ENCODE results near the gene EPHA2. TPM values are rescaled to one million over a fixed set of nuclear protein-coding genes. Genes with fewer than 3 reads are reported as not detected.

EPHA2 gene
- polyA plus RNA-seq, 1 donor: 15.4 TPM

GRCh38 chr1:16094453-16095158 lies 61.3 kb downstream of the EPHA2 start:
- DNase-seq: no peak

DNA sequence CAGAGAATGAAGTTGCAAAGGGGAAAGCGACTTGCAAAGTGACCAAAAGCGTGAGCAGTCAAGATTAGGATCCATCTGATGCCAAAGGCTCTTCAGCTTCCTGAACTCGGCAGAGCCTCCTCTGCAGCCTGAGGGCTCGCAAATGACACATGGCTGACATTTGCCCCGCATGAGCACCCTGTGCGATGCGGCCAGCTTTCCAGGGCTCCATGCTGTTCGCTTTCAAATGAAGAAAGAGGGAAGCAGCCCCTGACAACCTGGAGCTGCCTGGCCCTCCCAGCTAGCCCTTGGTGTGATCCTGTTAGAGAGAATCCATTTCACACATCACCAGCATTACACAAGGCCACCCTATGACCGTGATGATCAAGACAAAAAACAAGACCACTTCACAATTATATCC lies 62.3 kb downstream of the EPHA2 start:
- no peak for DNase-seq

DNA sequence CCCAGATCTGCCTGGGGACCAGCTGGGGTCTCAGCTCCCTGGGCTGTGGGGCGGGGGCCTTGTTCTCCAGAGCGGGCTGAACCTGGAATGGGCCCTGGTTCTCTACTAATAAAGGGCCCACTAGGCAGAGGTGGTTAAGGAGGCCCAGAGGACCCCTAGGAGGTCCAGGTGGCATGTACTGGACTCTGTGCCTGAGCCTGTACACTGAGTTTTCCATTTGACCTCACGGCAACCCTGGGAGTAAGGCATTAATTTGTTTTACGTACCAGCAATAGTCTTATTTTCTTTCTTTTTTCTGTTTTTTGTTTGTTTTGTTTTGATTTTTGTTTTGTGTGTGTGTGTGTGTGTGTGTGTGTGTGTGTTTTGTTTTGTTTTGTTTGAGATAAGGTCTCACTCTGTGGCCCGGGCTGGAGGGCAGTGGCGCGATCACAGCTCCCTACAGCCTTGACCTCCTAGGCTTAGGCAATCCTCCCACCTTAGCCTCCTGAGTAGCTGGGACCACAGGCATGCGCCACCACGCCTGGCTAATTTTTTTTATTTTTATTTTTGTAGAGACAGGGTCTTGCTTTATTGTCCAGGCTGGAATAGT lies 62.9 kb downstream of the EPHA2 start:
- no peak for DNase-seq

DNA sequence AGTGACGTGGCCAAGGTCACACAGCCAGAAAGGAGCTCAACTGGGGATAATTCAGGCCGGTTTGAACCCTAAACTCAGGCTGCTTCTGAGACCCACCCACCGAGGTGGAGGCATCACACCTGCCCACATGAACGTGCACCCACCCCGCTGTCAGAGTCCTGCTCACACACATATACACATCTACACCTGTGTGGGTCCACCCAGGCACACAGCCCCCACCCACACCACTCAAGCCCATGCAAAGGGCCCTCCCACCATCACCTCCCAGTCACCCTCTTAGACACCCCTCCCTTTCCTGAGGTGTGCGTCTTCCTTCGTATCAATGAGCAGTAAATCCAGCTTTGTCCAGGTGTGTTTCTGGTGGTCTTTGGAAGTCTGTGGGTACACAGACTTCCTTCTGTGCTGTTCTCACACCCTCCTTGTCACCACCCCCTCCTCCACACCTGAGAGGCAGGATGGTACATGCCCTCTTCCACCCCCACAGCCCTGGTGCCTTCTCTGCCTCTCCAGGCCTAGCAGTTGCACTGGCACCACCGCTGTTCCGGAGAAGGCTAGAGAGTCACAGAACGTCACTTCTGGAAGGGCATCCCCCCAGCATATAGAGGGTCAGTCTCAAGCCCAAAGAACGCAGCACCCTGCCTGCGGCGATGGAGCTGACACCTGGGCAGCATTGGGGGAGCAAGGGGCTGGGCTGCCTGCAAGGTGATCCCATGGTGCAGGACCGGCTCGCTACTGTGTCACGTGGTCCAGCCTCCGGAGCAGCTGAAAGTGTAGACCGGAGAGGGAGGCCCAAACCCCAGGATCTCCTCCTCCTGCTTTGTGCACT lies 63.6 kb downstream of the EPHA2 start:
- no peak for DNase-seq

DNA sequence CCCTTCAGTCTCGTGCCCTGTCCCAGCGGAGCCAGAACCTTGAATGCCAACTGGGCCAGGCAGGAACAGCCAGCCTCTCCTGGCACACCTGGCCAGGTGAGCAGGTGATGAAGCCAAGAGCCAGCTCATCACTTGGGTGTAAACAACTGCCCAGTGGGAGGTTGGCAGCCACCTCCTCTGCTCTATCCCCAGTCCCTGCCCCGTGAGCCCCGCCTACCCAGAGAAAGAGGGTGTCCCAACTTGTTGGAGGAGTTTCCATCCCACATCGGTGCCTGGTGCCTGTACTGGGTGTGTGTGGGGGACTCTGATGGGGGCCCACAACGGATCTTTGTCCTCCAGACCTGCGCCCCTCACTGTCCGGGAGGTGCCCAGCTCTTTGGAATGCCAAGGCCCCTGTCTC lies 64.6 kb downstream of the EPHA2 start:
- no peak for DNase-seq

- no peak for DNase-seq
Measured at GRCh38 chr1:16090076-16090826, 65.6 kb downstream of the EPHA2 start.

GRCh38 chr1:16088996-16089395 lies 66.9 kb downstream of the EPHA2 start:
- no peak for DNase-seq

DNA sequence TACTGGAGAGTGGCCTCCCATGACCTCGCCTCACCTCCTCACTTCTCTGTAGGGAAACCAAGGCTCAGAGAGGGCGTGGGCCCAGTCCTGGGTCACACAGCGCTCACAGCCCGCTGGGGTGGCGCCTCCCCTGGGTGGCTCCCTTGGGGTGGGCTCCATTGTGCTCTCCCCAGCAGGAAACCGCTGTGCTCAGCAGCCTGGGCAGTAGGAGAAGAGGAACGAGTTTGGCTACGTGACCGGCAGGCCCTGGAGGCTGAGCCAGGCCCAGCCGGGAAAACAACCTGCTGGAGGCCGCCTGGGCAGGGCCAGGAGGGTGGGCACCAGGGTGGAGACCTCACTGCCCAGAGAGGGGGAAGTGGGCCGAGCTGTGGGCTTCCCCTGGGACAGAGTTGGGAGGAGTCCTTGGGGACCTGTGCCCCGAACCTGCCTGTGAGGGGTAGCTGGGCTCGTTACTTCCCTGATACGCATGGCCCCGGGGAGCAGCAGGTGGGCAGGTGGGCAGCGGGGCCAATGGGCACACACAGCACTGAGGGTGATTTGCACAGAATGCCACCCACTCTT lies 67.4 kb downstream of the EPHA2 start:
- no peak for DNase-seq

DNA sequence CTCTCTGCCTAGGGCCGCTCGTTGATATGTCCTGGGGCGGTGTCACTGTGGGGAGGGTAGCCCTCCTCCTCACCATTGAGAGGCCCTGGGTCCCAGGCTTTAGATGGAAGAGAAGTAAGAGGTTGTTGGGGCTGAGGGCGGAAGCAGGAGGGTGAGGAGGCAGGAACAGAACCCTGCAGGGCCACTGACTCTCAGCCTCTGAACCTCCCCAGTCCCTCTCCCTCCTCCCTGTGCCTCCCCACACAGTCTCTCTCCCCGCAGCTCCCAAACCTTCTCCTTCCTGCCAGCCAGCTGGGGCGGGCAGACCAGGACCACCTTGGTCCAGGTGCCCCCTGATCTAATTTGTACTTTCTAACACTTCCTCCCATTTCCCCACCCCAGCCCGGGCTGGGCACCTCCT lies 68.1 kb downstream of the EPHA2 start:
- no peak for DNase-seq

DNA sequence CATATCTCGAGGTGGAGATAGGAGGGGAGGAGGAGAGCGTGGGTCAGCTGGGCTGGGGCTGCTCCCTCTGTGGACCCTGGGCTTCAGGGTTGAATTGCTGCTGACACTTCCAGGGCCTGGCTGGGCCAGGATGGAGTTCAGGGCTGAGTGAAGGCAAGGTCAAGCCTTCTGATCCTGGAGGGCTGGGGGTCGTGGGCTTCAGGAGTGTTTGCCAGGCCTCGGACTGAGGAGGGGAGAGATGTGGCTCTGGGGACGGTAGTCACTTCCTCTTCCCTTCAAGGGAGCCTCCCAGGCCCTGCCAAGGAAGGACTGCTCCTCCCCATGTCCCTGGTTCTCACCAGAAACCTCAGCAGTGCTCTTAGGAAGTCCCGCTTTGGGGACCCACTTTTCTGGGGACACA lies 70.3 kb downstream of the EPHA2 start:
- DNase-seq: no peak

DNA sequence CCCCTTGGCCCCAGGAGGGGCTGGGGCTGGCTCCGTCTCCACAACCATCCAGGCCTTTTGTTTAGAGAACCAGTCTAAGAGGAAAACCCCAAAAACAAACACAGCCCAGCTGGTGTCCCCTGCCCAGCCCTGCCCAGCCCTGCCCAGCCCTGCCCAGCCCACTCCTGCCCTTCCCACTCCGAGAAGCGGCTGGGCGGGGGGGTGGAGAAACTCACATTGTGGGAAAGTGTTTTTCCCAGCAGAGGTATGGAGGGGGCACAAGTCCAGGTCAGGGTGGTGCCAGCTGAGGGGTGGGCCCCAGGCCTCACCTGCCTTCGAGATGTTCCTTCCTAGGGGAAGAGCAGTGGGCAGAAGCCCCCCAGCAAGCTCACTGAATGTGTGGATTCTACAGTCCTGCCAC lies 72.4 kb downstream of the EPHA2 start:
- no peak for DNase-seq

- DNase-seq: peak; percentile 45
Measured at GRCh38 chr1:16082283-16083038, 73.4 kb downstream of the EPHA2 start.

GRCh38 chr1:16081636-16082035 lies 74.2 kb downstream of the EPHA2 start:
- no peak for DNase-seq

GRCh38 chr1:16080422-16081150 lies 75.3 kb downstream of the EPHA2 start:
- DNase-seq: no peak

GRCh38 chr1:16078925-16079656 lies 76.8 kb downstream of the EPHA2 start:
- DNase-seq: peak; percentile 80

GRCh38 chr1:16077406-16078245 lies 78.2 kb downstream of the EPHA2 start:
- no peak for DNase-seq

DNA sequence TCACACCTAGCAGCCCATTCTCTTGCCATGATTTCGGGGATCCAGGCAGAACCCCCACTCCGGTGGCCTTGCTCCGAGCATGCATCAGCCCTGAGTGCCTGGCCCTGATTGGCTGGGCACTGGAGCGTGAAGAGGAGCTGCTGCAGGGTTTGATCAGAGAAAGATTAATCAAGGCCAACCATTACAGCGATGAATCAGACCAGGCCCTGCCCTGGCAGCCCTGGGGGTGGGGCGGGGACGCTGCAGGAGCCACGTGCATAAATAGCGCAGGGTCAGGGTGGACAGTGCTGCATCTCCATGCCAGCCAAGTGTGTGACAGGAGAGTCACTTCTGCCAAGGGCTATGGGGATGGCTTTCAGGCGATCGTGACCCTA lies 79.0 kb downstream of the EPHA2 start:
- no peak for DNase-seq

DNA sequence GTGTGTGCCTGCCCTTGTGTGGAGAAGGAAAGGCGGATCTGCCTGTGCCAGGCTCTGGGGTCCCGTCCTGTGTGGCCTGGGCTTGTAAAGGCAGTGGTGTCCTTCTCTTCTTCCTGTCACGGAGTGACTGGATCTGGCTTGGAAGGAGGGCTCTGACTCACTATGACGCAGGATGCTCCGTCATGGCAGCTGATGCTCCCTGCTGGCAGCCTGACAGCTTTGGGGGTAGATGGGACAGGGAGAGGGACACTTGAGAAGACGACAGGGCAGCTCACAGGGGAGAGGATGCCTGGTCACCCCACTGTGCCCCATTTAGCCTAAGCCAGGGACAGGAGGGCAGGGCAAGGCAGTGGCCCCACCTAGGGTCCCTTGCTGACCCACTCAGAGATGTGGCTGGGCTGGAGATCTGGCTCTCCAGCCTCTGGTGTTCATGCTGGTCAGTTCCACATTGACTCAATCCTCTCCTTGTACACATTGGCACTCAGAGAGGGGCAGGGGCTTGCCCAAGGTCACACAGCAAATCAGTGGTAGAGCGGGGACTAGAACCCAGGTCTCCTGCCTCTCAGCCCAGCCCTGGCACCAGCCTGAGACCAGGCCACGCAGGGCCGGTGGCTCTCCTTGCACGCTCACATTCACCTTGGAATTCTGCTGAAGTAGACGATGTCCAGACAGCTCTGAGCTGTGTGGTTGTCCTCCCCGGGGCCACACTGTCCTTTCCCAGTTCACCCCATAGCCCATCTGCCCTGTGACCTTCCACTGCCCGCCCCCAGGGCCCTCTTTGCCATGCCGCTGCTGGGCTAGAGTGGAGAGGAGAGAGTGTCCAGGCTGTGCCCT lies 79.6 kb downstream of the EPHA2 start:
- DNase-seq: no peak
